Measurements from ENCODE around the gene SHROOM3. TPM values are rescaled to one million over a fixed set of nuclear protein-coding genes. Genes with fewer than 3 reads are reported as not detected.

SHROOM3 gene
- total RNA-seq, 1 experiment from 2014 or later = 27.6 TPM

- Histone ChIP-seq H3K9ac (ENCODE audit: extremely low read depth, insufficient read length, low read length) (no peak overlapping the region), H4K91ac (ENCODE audit: insufficient read length, low read depth, low read length) (no peak overlapping the region), H3K9me3 (ENCODE audit: control insufficient read depth, low read depth, low read length) (no peaks in the 10 kb centered on the region), H3K23ac (ENCODE audit: insufficient read length, low read depth, low read length) (no peak overlapping the region), H3K56ac (ENCODE audit: insufficient read length, low read depth, low read length) (no peak overlapping the region), H3K4me1 (ENCODE audit: insufficient read depth, low read length) (no peaks in the 10 kb centered on the region), H4K8ac (replicated peaks; ENCODE audit: insufficient read length, low read depth, low read length) (no peak overlapping the region), H3K27me3 (ENCODE audit: insufficient read depth, low read length) (no peaks in the 10 kb centered on the region), H3K79me2 (ENCODE audit: insufficient read depth, low read length) (no peaks in the 10 kb centered on the region), H2AK5ac (ENCODE audit: insufficient read length, low read length) (no peak overlapping the region), H3K27ac (ENCODE audit: insufficient read length, low read depth, low read length) (no peak overlapping the region), H2BK20ac (ENCODE audit: low read depth, low read length, poor library complexity, severe bottlenecking) (no peak overlapping the region), H4K5ac (ENCODE audit: insufficient read length, low read depth, low read length) (no peak overlapping the region), H4K20me1 (ENCODE audit: control insufficient read depth, insufficient read depth, insufficient read length) (no peaks in the 10 kb centered on the region), H3K4ac (ENCODE audit: low read depth, low read length) (no peak overlapping the region), H2BK120ac (ENCODE audit: low read depth, low read length, poor library complexity, severe bottlenecking) (no peak overlapping the region), H2BK15ac (ENCODE audit: low read depth, low read length) (no peak overlapping the region), H3K14ac (ENCODE audit: insufficient read depth, low read length) (no peak overlapping the region), H2BK12ac (ENCODE audit: insufficient read length, low read depth, low read length) (no peak overlapping the region), H2AFZ (ENCODE audit: low read length) (no peak overlapping the region), H3K23me2 (ENCODE audit: insufficient read length, low read depth, low read length, poor library complexity, severe bottlenecking) (no peaks in the 10 kb centered on the region), H2BK5ac (ENCODE audit: insufficient read length, low read length) (no peak overlapping the region), H3K18ac (ENCODE audit: insufficient read length, low read depth, low read length) (no peak overlapping the region), H3K4me2 (ENCODE audit: insufficient read depth, insufficient read length, low read length) (no peak overlapping the region), H3T11ph (ENCODE audit: low read length) (no peak overlapping the region), H3K79me1 (ENCODE audit: insufficient read depth, low read depth, low read length, poor library complexity, severe bottlenecking) (no peaks in the 10 kb centered on the region)
- H3K9me3 Mint-ChIP-seq = no peaks in the 10 kb centered on the region
- H3K27ac Mint-ChIP-seq = 0 out of 7 replicates have a peak overlapping the region, but pooled peaks of 1 of the 3 experiments have one; percentile 49
- TF ChIP-seq CTCF (conservative IDR thresholded peaks at IDR 0.05) = no peak
- H3K27me3 Mint-ChIP-seq (ENCODE audit: low read depth) = no peaks in the 10 kb centered on the region
- DNase-seq = no peak
- H3K4me3 Mint-ChIP-seq = no peak overlapping the region
- H3K4me1 Mint-ChIP-seq = peaks cover 22 to 25% of the 10 kb centered on the region in 2 experiments
- WGBS (ENCODE audit: extremely low coverage, insufficient read length, low lambda C conversion rate) = no CpG with 5 or more reads among the region's 3 CpGs
- peaks cover 26 to 47% (median 40%) of the 10 kb centered on the region in 3 experiments; a peak in 6 of 7 replicates for H3K36me3 Mint-ChIP-seq (ENCODE audit: insufficient read depth in 1 of 3, low read depth in 3 of 3)
Measured at GRCh38 chr4:76736414-76736813, 301.4 kb downstream of the SHROOM3 start.
